Measurements from ENCODE around the gene OR6C76. TPM values are rescaled to one million over a fixed set of nuclear protein-coding genes. Genes with fewer than 3 reads are reported as not detected.
"Not testable (repeated sequence)": the region's sequence is repeated elsewhere in the genome, so short reads cannot be mapped to it uniquely, and the experiment has no call there.

OR6C76 gene
- total RNA-seq (not detected), polyA plus RNA-seq (not detected)

- H3K36me3 ChIP-seq (ENCODE audit: control insufficient read depth, insufficient read depth, low read length): no peaks in the 10 kb centered on the region
- no peaks in the 10 kb centered on the region for H3K9me3 ChIP-seq (ENCODE audit: control insufficient read depth in 2 of 2, low read length in 2 of 2)
- H3K27ac ChIP-seq (ENCODE audit: insufficient read depth, low read length, poor library complexity, severe bottlenecking): no peak within 1 kb of the TSS
- ATAC-seq (ENCODE audit: low read depth in 2 of 2) (no peak), DNase-seq (no peak)
- no peaks in the 10 kb centered on the region for H3K36me3 Mint-ChIP-seq
- no peak within 1 kb of the TSS for H3K4me3 ChIP-seq (ENCODE audit: low read depth, low read length)
- H3K9me3 Mint-ChIP-seq: peaks cover 0 to 3% (median 0%) of the 10 kb centered on the region in 7 donors
- H3K4me1 ChIP-seq (ENCODE audit: control insufficient read depth, insufficient read depth, low read length, poor library complexity, severe bottlenecking): no peaks in the 10 kb centered on the region
- H3K27me3 Mint-ChIP-seq: peaks cover 14% of the 10 kb centered on the region
- no peak within 1 kb of the TSS for H3K27ac Mint-ChIP-seq
- peaks cover 5% of the 10 kb centered on the region for H3K27me3 ChIP-seq (ENCODE audit: control insufficient read depth, insufficient read depth, low read length)
- H3K4me3 Mint-ChIP-seq: no peak within 1 kb of the TSS
- no peaks in the 10 kb centered on the region for H3K4me1 Mint-ChIP-seq
These were observed at the start of gene OR6C76 for GRCh38 chr12:55425954-55426353. OR6C76 (plus strand) TSS chr12:55426254; CDS start chr12:55426254, 0 bp downstream.

GRCh38 chr12:55385891-55386290, 40.2 kb upstream of the OR6C76 start:
- no peaks in the 10 kb centered on the region for H3K4me1 Mint-ChIP-seq
- no peak for ATAC-seq (ENCODE audit: low read depth in 2 of 2)
- no peak overlapping the region for H3K27ac Mint-ChIP-seq
- H3K9me3 ChIP-seq (ENCODE audit: control insufficient read depth in 2 of 2, low read length in 2 of 2): no peaks in the 10 kb centered on the region
- no peaks in the 10 kb centered on the region for H3K27me3 ChIP-seq (ENCODE audit: control insufficient read depth, insufficient read depth, low read length)
- no peak overlapping the region for H3K27ac ChIP-seq (ENCODE audit: insufficient read depth, low read length, poor library complexity, severe bottlenecking)
- peaks cover 4% of the 10 kb centered on the region for H3K27me3 Mint-ChIP-seq
- H3K4me1 ChIP-seq (ENCODE audit: control insufficient read depth, insufficient read depth, low read length, poor library complexity, severe bottlenecking): no peaks in the 10 kb centered on the region
- H3K36me3 ChIP-seq (ENCODE audit: control insufficient read depth, insufficient read depth, low read length): no peaks in the 10 kb centered on the region
- no peaks in the 10 kb centered on the region for H3K36me3 Mint-ChIP-seq
- no peak overlapping the region for H3K4me3 ChIP-seq (ENCODE audit: low read depth, low read length)
- no peak for DNase-seq
- no peaks in the 10 kb centered on the region for H3K9me3 Mint-ChIP-seq
- no peak overlapping the region for H3K4me3 Mint-ChIP-seq

GRCh38 chr12:55392032-55392795, 33.8 kb upstream of the OR6C76 start:
- no peaks in the 10 kb centered on the region for H3K9me3 Mint-ChIP-seq
- no peaks in the 10 kb centered on the region for H3K4me1 ChIP-seq (ENCODE audit: control insufficient read depth, insufficient read depth, low read length, poor library complexity, severe bottlenecking)
- H3K9me3 ChIP-seq (ENCODE audit: control insufficient read depth in 2 of 2, low read length in 2 of 2): no peaks in the 10 kb centered on the region
- peaks cover 5% of the 10 kb centered on the region for H3K27me3 ChIP-seq (ENCODE audit: control insufficient read depth, insufficient read depth, low read length)
- H3K27ac Mint-ChIP-seq: no peak overlapping the region
- H3K4me1 Mint-ChIP-seq: no peaks in the 10 kb centered on the region
- no peak overlapping the region for H3K4me3 ChIP-seq (ENCODE audit: low read depth, low read length)
- DNase-seq: no peak
- no peaks in the 10 kb centered on the region for H3K27me3 Mint-ChIP-seq
- ATAC-seq (ENCODE audit: low read depth in 2 of 2): no peak
- H3K4me3 Mint-ChIP-seq: no peak overlapping the region
- no peak overlapping the region for H3K27ac ChIP-seq (ENCODE audit: insufficient read depth, low read length, poor library complexity, severe bottlenecking)
- no peaks in the 10 kb centered on the region for H3K36me3 Mint-ChIP-seq
- no peaks in the 10 kb centered on the region for H3K36me3 ChIP-seq (ENCODE audit: control insufficient read depth, insufficient read depth, low read length)

GRCh38 chr12:55396326-55396725, 29.7 kb upstream of the OR6C76 start:
- Histone ChIP-seq H3K27me3 (ENCODE audit: control insufficient read depth, insufficient read depth, low read length) (peaks cover 5% of the 10 kb centered on the region), H3K4me1 (ENCODE audit: control insufficient read depth, insufficient read depth, low read length, poor library complexity, severe bottlenecking) (no peaks in the 10 kb centered on the region), H3K36me3 (ENCODE audit: control insufficient read depth, insufficient read depth, low read length) (no peaks in the 10 kb centered on the region), H3K4me3 (ENCODE audit: low read depth, low read length) (no peak overlapping the region), H3K9me3 (ENCODE audit: control insufficient read depth in 2 of 2, low read length in 2 of 2) (no peaks in the 10 kb centered on the region), H3K27ac (ENCODE audit: insufficient read depth, low read length, poor library complexity, severe bottlenecking) (no peak overlapping the region)
- Mint-ChIP-seq H3K4me3 (no peak overlapping the region), H3K9me3 (no peaks in the 10 kb centered on the region), H3K4me1 (no peaks in the 10 kb centered on the region), H3K27ac (no peak overlapping the region), H3K27me3 (peaks cover 7% of the 10 kb centered on the region), H3K36me3 (no peaks in the 10 kb centered on the region)
- ATAC-seq (ENCODE audit: low read depth in 2 of 2) (no peak), DNase-seq (no peak)

GRCh38 chr12:55400229-55400628, 25.8 kb upstream of the OR6C76 start, which contains the start of gene OR6C65:
OR6C65 (plus strand) TSS chr12:55400529; CDS start chr12:55400529, 0 bp downstream.
- no peak within 1 kb of the TSS for H3K27ac Mint-ChIP-seq
- H3K9me3 ChIP-seq (ENCODE audit: control insufficient read depth in 2 of 2, low read length in 2 of 2): no peaks in the 10 kb centered on the region
- no peaks in the 10 kb centered on the region for H3K36me3 ChIP-seq (ENCODE audit: control insufficient read depth, insufficient read depth, low read length)
- no peaks in the 10 kb centered on the region for H3K36me3 Mint-ChIP-seq
- no peak within 1 kb of the TSS for H3K27ac ChIP-seq (ENCODE audit: insufficient read depth, low read length, poor library complexity, severe bottlenecking)
- no peak within 1 kb of the TSS for H3K4me3 ChIP-seq (ENCODE audit: low read depth, low read length)
- H3K4me3 Mint-ChIP-seq: no peak within 1 kb of the TSS
- H3K4me1 ChIP-seq (ENCODE audit: control insufficient read depth, insufficient read depth, low read length, poor library complexity, severe bottlenecking): no peaks in the 10 kb centered on the region
- H3K9me3 Mint-ChIP-seq: peaks cover 0 to 6% (median 0%) of the 10 kb centered on the region in 7 donors
- ATAC-seq (ENCODE audit: low read depth in 2 of 2): no peak
- no peaks in the 10 kb centered on the region for H3K27me3 ChIP-seq (ENCODE audit: control insufficient read depth, insufficient read depth, low read length)
- DNase-seq: no peak
- no peaks in the 10 kb centered on the region for H3K4me1 Mint-ChIP-seq
- H3K27me3 Mint-ChIP-seq: peaks cover 11% of the 10 kb centered on the region

- Histone ChIP-seq H3K27me3 (ENCODE audit: control insufficient read depth, insufficient read depth, low read length) (peaks cover 7% of the 10 kb centered on the region), H3K4me3 (ENCODE audit: low read depth, low read length) (no peak overlapping the region), H3K9me3 (ENCODE audit: control insufficient read depth in 2 of 2, low read length in 2 of 2) (no peaks in the 10 kb centered on the region), H3K36me3 (ENCODE audit: control insufficient read depth, insufficient read depth, low read length) (no peaks in the 10 kb centered on the region), H3K4me1 (ENCODE audit: control insufficient read depth, insufficient read depth, low read length, poor library complexity, severe bottlenecking) (no peaks in the 10 kb centered on the region), H3K27ac (ENCODE audit: insufficient read depth, low read length, poor library complexity, severe bottlenecking) (no peak overlapping the region)
- Mint-ChIP-seq H3K9me3 (peaks cover 0 to 16% (median 2%) of the 10 kb centered on the region in 7 donors), H3K4me1 (no peaks in the 10 kb centered on the region), H3K4me3 (no peak overlapping the region), H3K27ac (no peak overlapping the region), H3K27me3 (peaks cover 6% of the 10 kb centered on the region), H3K36me3 (no peaks in the 10 kb centered on the region)
- ATAC-seq (ENCODE audit: low read depth in 2 of 2) (no peak), DNase-seq (no peak)
These were observed 18.2 kb upstream of the OR6C76 start for GRCh38 chr12:55407866-55408265.

- not testable (repeated sequence) for H3K27ac ChIP-seq (ENCODE audit: insufficient read depth, low read length, poor library complexity, severe bottlenecking); H3K36me3 ChIP-seq (ENCODE audit: control insufficient read depth, insufficient read depth, low read length); H3K9me3 Mint-ChIP-seq; H3K9me3 ChIP-seq (ENCODE audit: control insufficient read depth in 2 of 2, low read length in 2 of 2); H3K27ac Mint-ChIP-seq; H3K27me3 ChIP-seq (ENCODE audit: control insufficient read depth, insufficient read depth, low read length); H3K4me3 ChIP-seq (ENCODE audit: low read depth, low read length); H3K27me3 Mint-ChIP-seq; H3K4me1 Mint-ChIP-seq; H3K36me3 Mint-ChIP-seq; ATAC-seq (ENCODE audit: low read depth in 2 of 2); DNase-seq; H3K4me3 Mint-ChIP-seq; H3K4me1 ChIP-seq (ENCODE audit: control insufficient read depth, insufficient read depth, low read length, poor library complexity, severe bottlenecking)
These were observed 16.9 kb upstream of the OR6C76 start for GRCh38 chr12:55409133-55409532.

- peaks cover 22% of the 10 kb centered on the region for H3K27me3 Mint-ChIP-seq
These were observed 13.9 kb upstream of the OR6C76 start for GRCh38 chr12:55412138-55412537.

More at GRCh38 chr12:55412138-55412537, 13.9 kb upstream of the OR6C76 start:
- not testable (repeated sequence) for H3K4me1 Mint-ChIP-seq; H3K9me3 Mint-ChIP-seq; H3K4me3 Mint-ChIP-seq; DNase-seq; H3K36me3 ChIP-seq (ENCODE audit: control insufficient read depth, insufficient read depth, low read length); H3K4me1 ChIP-seq (ENCODE audit: control insufficient read depth, insufficient read depth, low read length, poor library complexity, severe bottlenecking); H3K4me3 ChIP-seq (ENCODE audit: low read depth, low read length); H3K9me3 ChIP-seq (ENCODE audit: control insufficient read depth in 2 of 2, low read length in 2 of 2); ATAC-seq (ENCODE audit: low read depth in 2 of 2); H3K27ac Mint-ChIP-seq; H3K27ac ChIP-seq (ENCODE audit: insufficient read depth, low read length, poor library complexity, severe bottlenecking); H3K36me3 Mint-ChIP-seq
- peaks cover 11% of the 10 kb centered on the region for H3K27me3 ChIP-seq (ENCODE audit: control insufficient read depth, insufficient read depth, low read length)

All from CD4-positive, CD25-positive, alpha-beta regulatory T cell (primary cell).